GM10266 (cell line): ENCODE measurements around the gene HDAC1.

Experiments
- DNase-seq: peaks from one replicate; pipeline ENCODE4 v3.0.0; 2012; ENCODE audit errors: extremely low spot score
- CTCF ChIP-seq: IDR thresholded peaks from 2 replicates; pipeline ENCODE4 v1.5.1; 2012; ENCODE audit warnings: mild to moderate bottlenecking, low read depth; ENCODE audit not compliant: control insufficient read depth, insufficient read depth; ENCODE audit errors: missing control alignments

HDAC1 gene

GRCh38 chr1:32318127-32318869 is 26.4 kb downstream of the HDAC1 start:
- no peak for DNase-seq
- TF ChIP-seq CTCF: no peak

- no peak for DNase-seq
- no peak for TF ChIP-seq CTCF
Observed at GRCh38 chr1:32321712-32322291, 29.9 kb downstream of the HDAC1 start.

GRCh38 chr1:32327204-32327603 is 35.3 kb downstream of the HDAC1 start:
- no peak for TF ChIP-seq CTCF
- DNase-seq: no peak

- no peak for DNase-seq
- no peak for TF ChIP-seq CTCF
Observed at GRCh38 chr1:32329931-32330466, 38.1 kb downstream of the HDAC1 start.

- DNase-seq: no peak
Observed at GRCh38 chr1:32330558-32331151, 38.8 kb downstream of the HDAC1 start.

GRCh38 chr1:32331549-32331948 is 39.7 kb downstream of the HDAC1 start:
- no peak for DNase-seq
- TF ChIP-seq CTCF: no peak

More at GRCh38 chr1:32330558-32331151, 38.8 kb downstream of the HDAC1 start:
- TF ChIP-seq CTCF: no peak

GRCh38 chr1:32332290-32333079 is 40.6 kb downstream of the HDAC1 start:
- TF ChIP-seq CTCF: no peak

More at GRCh38 chr1:32332290-32333079, 40.6 kb downstream of the HDAC1 start:
- no peak for DNase-seq
